Tibial nerve (tissue), 4 donors: ENCODE results near the gene BGLAP. TPM values are rescaled to one million over a fixed set of nuclear protein-coding genes. Genes with fewer than 3 reads are reported as not detected.

Experiments
- DNase-seq, 2 donors: peaks; one replicate each; pipeline ENCODE4 v3.0.0-alpha.2; 2019; ENCODE audit warnings: low spot score in 2 of 2
- H3K27ac ChIP-seq, 4 donors: fragments of 200-600 bp; sonication (generic) in 3 of 4; one replicate each; pipeline ENCODE4 v1.5.1; 2017 to 2019; ENCODE audit warnings: mild to moderate bottlenecking in 1 of 4
- H3K27me3 ChIP-seq, 2 donors: fragments of 200-600 bp; sonication (generic) in 1 of 2; one replicate each; pipeline versions ENCODE4 v1.5.1 to v1.6.0; 2017 to 2019
- H3K36me3 ChIP-seq, 3 donors: fragments of 200-600 bp; sonication (generic); one replicate each; pipeline ENCODE4 v1.5.1; 2018 to 2019
- H3K4me1 ChIP-seq, 4 donors: fragments of 200-600 bp; sonication (generic) in 3 of 4; one replicate each; pipeline ENCODE4 v1.5.1; 2017 to 2019
- H3K4me3 ChIP-seq, 4 donors: fragments of 200-600 bp; sonication (generic) in 3 of 4; one replicate each; pipeline ENCODE4 v1.5.1; 2017 to 2019; ENCODE audit warnings: mild to moderate bottlenecking in 1 of 4, moderate library complexity in 1 of 4
- H3K9me3 ChIP-seq, 4 donors: fragments of 200-600 bp; sonication (generic) in 3 of 4; one replicate each; pipeline ENCODE4 v1.5.1; 2017 to 2019
- EP300 ChIP-seq, 2 donors: sonication (generic); formaldehyde crosslinking; IDR thresholded peaks; one replicate each; pipeline ENCODE4 v1.6.1; 2017; ENCODE audit warnings: antibody characterized with exemption in 2 of 2, mild to moderate bottlenecking in 1 of 2
- POLR2A ChIP-seq, 2 donors: fragments of 450-650 bp; IDR thresholded peaks; one replicate each; pipeline ENCODE4 v1.6.1; 2017; ENCODE audit warnings: antibody characterized with exemption in 2 of 2, mild to moderate bottlenecking in 2 of 2, moderate library complexity in 2 of 2
- WGBS, 2 donors: methylation state at CpG; one replicate each; pipeline ENCODE4 v1.1.5; 2018; 5-methylcytosine and 5-hydroxymethylcytosine counted together
- total RNA-seq, 4 donors: library from RNA; depleted of rRNA; stranded (reverse); fragments of >200 nt; gene quantifications; one replicate each; pipeline ENCODE4 v1.1.0, GENCODE V29; 2016
- TF ChIP-seq, protein P1 (sequence below), 5 experiments: fragments of 200-600 bp in 3 of 5; fragments of 450-650 bp in 2 of 5; sonication (generic) in 3 of 5; IDR thresholded peaks; one replicate each; pipeline ENCODE4 v1.5.1; 2016 to 2019; ENCODE audit warnings: antibody characterized with exemption in 5 of 5, mild to moderate bottlenecking in 3 of 5, moderate library complexity in 2 of 5

Gene BGLAP
- total RNA-seq, 4 donors from 2014 or later: 2.1 to 5.2 (median 2.7) TPM; not detected in 1

DNA sequence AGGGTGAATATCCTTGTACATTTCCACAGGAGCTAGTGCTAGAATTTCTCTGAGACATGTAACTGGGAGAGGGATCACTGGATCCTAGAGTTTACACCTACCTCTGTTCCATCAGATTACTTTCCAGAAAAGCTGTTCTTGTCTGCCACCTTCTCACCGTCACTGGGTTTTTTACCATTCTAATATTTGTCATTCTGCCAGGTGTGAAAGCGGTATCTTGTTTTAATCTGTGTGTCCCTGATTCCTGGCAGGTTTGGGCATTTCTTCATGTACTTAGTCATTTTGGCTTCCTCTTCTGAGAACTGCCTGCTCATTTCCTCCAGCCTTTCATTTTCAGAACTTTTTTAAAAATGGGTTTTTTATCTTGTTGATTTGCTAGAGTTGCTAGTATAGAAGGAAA, 24.1 kb upstream of the BGLAP start:
- H3K4me3 ChIP-seq: no peak overlapping the region
- no peaks in the 10 kb centered on the region for H3K27me3 ChIP-seq
- H3K4me1 ChIP-seq: peaks cover 0 to 36% (median 11%) of the 10 kb centered on the region in 4 donors
- H3K9me3 ChIP-seq: no peaks in the 10 kb centered on the region
- H3K27ac ChIP-seq: peak overlapping the region in 1 of 4 donors; percentile 29
- DNase-seq: no peak
- TF ChIP-seq EP300 (IDR thresholded peaks at IDR 0.05) (peak in 1 of 2 donors; percentile 57), POLR2A (IDR thresholded peaks at IDR 0.05) (no peak)
- peaks cover 0 to 35% (median 0%) of the 10 kb centered on the region in 3 donors for H3K36me3 ChIP-seq
- WGBS, 2 donors: 56 to 74% methylated on average over 2 of the region's 2 CpGs

- Histone ChIP-seq H3K4me3 (no peak overlapping the region), H3K9me3 (no peaks in the 10 kb centered on the region), H3K27ac (no peak overlapping the region), H3K36me3 (peaks cover 0 to 47% (median 3%) of the 10 kb centered on the region in 3 donors), H3K4me1 (peaks cover 0 to 22% (median 3%) of the 10 kb centered on the region in 4 donors), H3K27me3 (no peaks in the 10 kb centered on the region)
- no peak for DNase-seq
- TF ChIP-seq POLR2A (IDR thresholded peaks at IDR 0.05) (no peak), EP300 (IDR thresholded peaks at IDR 0.05) (no peak)
- TF ChIP-seq, protein P1, sequence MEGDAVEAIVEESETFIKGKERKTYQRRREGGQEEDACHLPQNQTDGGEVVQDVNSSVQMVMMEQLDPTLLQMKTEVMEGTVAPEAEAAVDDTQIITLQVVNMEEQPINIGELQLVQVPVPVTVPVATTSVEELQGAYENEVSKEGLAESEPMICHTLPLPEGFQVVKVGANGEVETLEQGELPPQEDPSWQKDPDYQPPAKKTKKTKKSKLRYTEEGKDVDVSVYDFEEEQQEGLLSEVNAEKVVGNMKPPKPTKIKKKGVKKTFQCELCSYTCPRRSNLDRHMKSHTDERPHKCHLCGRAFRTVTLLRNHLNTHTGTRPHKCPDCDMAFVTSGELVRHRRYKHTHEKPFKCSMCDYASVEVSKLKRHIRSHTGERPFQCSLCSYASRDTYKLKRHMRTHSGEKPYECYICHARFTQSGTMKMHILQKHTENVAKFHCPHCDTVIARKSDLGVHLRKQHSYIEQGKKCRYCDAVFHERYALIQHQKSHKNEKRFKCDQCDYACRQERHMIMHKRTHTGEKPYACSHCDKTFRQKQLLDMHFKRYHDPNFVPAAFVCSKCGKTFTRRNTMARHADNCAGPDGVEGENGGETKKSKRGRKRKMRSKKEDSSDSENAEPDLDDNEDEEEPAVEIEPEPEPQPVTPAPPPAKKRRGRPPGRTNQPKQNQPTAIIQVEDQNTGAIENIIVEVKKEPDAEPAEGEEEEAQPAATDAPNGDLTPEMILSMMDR (IDR thresholded peaks at IDR 0.05): no peak
- WGBS, 2 donors: 97 to 98% methylated on average over 9 of the region's 9 CpGs
Observed at GRCh38 chr1:156220226-156220625, 21.8 kb upstream of the BGLAP start.

DNA sequence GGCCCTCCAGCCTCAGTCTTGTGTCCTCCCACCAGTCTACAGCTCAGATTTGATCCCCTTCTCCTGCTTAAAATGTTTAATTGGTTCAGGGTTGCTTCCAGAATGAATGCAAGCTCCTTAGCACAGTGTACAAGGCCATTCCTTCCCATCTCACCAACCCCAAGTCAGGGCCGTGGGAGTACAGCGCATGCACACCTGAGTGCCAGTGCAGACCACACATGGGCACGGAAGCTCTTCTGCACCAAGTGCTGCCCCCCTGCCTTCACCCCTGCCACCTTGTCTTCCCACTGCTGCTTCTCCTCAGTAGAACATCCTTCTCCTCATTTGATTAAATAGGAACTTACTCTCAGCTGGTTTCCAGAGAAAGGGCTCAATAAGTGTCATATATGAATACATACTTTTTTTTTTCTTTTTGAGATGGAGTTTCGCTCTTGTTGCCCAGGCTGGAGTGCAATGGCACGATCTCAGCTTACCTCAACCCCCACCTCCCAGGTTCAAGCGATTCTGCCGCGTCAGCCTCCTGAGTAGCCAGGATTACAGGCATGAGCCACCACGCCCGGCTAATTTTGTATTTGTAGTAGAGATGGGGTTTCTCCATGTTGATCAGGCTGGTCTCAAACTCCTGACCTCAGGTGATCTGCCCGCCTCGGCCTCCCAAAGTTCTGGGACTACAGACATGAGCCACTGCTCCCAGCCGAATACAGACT, 19.8 kb upstream of the BGLAP start:
- DNase-seq: no peak
- peaks cover 0 to 56% (median 3%) of the 10 kb centered on the region in 3 donors for H3K36me3 ChIP-seq
- H3K27ac ChIP-seq: no peak overlapping the region
- no peaks in the 10 kb centered on the region for H3K9me3 ChIP-seq
- H3K4me1 ChIP-seq: peaks cover 0 to 22% (median 3%) of the 10 kb centered on the region in 4 donors
- TF ChIP-seq EP300 (IDR thresholded peaks at IDR 0.05) (no peak), POLR2A (IDR thresholded peaks at IDR 0.05) (no peak)
- TF ChIP-seq, protein P1 (IDR thresholded peaks at IDR 0.05): no peak
- H3K27me3 ChIP-seq: no peaks in the 10 kb centered on the region
- H3K4me3 ChIP-seq: no peak overlapping the region
- WGBS, 2 donors: 93 to 95% methylated on average over 13 of the region's 13 CpGs

GRCh38 chr1:156225677-156226014, 16.3 kb upstream of the BGLAP start:
- no peaks in the 10 kb centered on the region for H3K9me3 ChIP-seq
- no peak for DNase-seq
- H3K36me3 ChIP-seq: peaks cover 0 to 77% (median 3%) of the 10 kb centered on the region in 3 donors
- peak overlapping the region in 2 of 4 donors; percentile 10 to 71 for H3K27ac ChIP-seq
- peaks cover 0 to 18% (median 3%) of the 10 kb centered on the region in 4 donors for H3K4me1 ChIP-seq
- H3K4me3 ChIP-seq: no peak overlapping the region
- TF ChIP-seq POLR2A (IDR thresholded peaks at IDR 0.05) (no peak), EP300 (IDR thresholded peaks at IDR 0.05) (no peak)
- TF ChIP-seq, protein P1 (IDR thresholded peaks at IDR 0.05): no peak
- WGBS, 2 donors: 10 to 22% methylated on average over 2 of the region's 2 CpGs
- H3K27me3 ChIP-seq: no peaks in the 10 kb centered on the region

DNA sequence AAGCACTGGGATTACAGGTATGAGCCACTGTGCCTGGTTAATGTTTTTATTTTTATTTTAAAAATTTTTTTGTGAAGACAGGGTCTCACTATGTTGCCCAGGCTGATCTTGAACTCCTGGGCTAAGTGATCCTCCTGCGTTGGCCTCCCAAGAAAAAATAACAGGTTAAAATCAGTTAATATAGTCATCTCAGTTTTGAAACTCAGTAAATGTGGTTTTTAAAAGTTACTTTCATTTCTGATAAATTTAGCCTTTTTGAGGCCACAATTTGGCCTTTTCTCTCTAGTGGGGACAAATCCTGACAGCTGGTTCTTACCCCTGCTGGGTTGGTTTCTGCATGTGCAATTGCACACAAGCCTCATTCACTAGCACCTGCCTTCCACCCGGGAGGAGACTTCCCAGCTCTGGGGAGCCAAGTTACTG, 15.9 kb upstream of the BGLAP start:
- WGBS, 2 donors: 65 to 68% methylated on average over 2 of the region's 2 CpGs
- Histone ChIP-seq H3K4me3 (no peak overlapping the region), H3K4me1 (peaks cover 0 to 18% (median 3%) of the 10 kb centered on the region in 4 donors), H3K27ac (peak overlapping the region in 2 of 4 donors; percentile 10 to 71), H3K9me3 (no peaks in the 10 kb centered on the region), H3K27me3 (no peaks in the 10 kb centered on the region), H3K36me3 (peaks cover 0 to 74% (median 3%) of the 10 kb centered on the region in 3 donors)
- TF ChIP-seq, protein P1 (IDR thresholded peaks at IDR 0.05): no peak
- TF ChIP-seq EP300 (IDR thresholded peaks at IDR 0.05) (no peak), POLR2A (IDR thresholded peaks at IDR 0.05) (no peak)
- no peak for DNase-seq
